Right lobe of liver (tissue), 4 donors: ENCODE results near the gene SYVN1.

Experiments used
- POLR2A ChIP-seq: fragments of 450-650 bp; IDR thresholded peaks from one replicate; pipeline ENCODE4 v1.6.1; 2017; ENCODE audit warnings: antibody characterized with exemption, mild to moderate bottlenecking
- TF ChIP-seq, protein P1 (sequence below), 4 donors: fragments of 200-600 bp in 3 of 4; fragments of 450-650 bp in 1 of 4; IDR thresholded peaks; one replicate each; pipeline versions ENCODE4 v1.5.1 to v1.8.0; 2016 to 2022; ENCODE audit warnings: antibody characterized with exemption in 4 of 4, mild to moderate bottlenecking in 2 of 4
- donor health status: DM: no; HTN: no; CAD: no.
- donor health status: DM: no; HTN: no; CAD: no.
- donor health status: DM: no; HTN: yes; CAD: no.

DNA sequence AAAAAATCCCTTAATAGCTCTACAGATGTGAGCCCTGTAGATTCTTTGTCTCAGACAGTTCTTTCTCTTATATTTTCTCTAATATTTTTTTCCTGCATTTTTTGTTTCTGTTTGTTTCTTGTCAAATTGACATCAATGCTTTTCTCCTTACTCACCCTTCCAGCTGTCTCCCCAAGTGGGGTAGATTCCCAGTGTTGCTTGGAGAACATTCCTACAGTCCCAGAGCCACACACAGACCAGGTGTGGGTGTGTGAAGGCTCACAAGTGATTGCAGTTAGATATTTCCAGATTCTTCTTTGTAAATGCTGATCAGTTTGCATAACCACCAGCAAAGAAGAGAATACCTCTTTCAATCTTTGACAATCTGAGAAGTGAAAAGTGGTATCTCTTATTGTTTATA is 30.8 kb downstream of the SYVN1 start:
- TF ChIP-seq, protein P1, sequence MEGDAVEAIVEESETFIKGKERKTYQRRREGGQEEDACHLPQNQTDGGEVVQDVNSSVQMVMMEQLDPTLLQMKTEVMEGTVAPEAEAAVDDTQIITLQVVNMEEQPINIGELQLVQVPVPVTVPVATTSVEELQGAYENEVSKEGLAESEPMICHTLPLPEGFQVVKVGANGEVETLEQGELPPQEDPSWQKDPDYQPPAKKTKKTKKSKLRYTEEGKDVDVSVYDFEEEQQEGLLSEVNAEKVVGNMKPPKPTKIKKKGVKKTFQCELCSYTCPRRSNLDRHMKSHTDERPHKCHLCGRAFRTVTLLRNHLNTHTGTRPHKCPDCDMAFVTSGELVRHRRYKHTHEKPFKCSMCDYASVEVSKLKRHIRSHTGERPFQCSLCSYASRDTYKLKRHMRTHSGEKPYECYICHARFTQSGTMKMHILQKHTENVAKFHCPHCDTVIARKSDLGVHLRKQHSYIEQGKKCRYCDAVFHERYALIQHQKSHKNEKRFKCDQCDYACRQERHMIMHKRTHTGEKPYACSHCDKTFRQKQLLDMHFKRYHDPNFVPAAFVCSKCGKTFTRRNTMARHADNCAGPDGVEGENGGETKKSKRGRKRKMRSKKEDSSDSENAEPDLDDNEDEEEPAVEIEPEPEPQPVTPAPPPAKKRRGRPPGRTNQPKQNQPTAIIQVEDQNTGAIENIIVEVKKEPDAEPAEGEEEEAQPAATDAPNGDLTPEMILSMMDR (IDR thresholded peaks at IDR 0.05): no peak
- no peak for TF ChIP-seq POLR2A
